PFSK-1 (cell line): ENCODE measurements around the gene ZNF581.

Experiments
- FOXP2 ChIP-seq: optimal IDR thresholded peaks from 2 replicates; pipeline ENCODE3; 2011; ENCODE audit warnings: borderline replicate concordance, control low read depth, inconsistent platforms; ENCODE audit not compliant: insufficient read depth; ENCODE audit errors: extremely low read length, extremely low read depth
- POLR2AphosphoS5 ChIP-seq: IDR thresholded peaks from 2 replicates; pipeline ENCODE4 v1.6.1; 2012; ENCODE audit warnings: low read depth, mild to moderate bottlenecking, control low read depth, low read length, moderate library complexity
- SIN3A ChIP-seq: IDR thresholded peaks from 2 replicates; pipeline ENCODE4 v1.6.1; 2012; ENCODE audit warnings: mild to moderate bottlenecking, low read length, moderate library complexity, borderline replicate concordance; ENCODE audit not compliant: insufficient read depth
- TAF1 ChIP-seq: IDR thresholded peaks from 2 replicates; pipeline ENCODE4 v1.6.1; 2012; ENCODE audit warnings: low read length, control low read depth, borderline replicate concordance; ENCODE audit not compliant: insufficient read depth
- TF ChIP-seq, protein P1 (sequence below), 2 experiments: IDR thresholded peaks; 2 replicates each; pipeline versions ENCODE4 v1.6.1 to v1.8.0; 2011 to 2012; ENCODE audit warnings: low read depth in 2 of 2, low read length in 2 of 2, control low read depth in 1 of 2, inconsistent platforms in 1 of 2, mild to moderate bottlenecking in 1 of 2, moderate library complexity in 1 of 2; ENCODE audit not compliant: insufficient read depth in 1 of 2

- TF ChIP-seq SIN3A (0 out of 2 replicates have a peak, but pooled peaks have one; percentile 13), POLR2AphosphoS5 (peak; percentile 53), TAF1 (no peak), FOXP2 (peak; percentile 31)
- TF ChIP-seq, protein P1, sequence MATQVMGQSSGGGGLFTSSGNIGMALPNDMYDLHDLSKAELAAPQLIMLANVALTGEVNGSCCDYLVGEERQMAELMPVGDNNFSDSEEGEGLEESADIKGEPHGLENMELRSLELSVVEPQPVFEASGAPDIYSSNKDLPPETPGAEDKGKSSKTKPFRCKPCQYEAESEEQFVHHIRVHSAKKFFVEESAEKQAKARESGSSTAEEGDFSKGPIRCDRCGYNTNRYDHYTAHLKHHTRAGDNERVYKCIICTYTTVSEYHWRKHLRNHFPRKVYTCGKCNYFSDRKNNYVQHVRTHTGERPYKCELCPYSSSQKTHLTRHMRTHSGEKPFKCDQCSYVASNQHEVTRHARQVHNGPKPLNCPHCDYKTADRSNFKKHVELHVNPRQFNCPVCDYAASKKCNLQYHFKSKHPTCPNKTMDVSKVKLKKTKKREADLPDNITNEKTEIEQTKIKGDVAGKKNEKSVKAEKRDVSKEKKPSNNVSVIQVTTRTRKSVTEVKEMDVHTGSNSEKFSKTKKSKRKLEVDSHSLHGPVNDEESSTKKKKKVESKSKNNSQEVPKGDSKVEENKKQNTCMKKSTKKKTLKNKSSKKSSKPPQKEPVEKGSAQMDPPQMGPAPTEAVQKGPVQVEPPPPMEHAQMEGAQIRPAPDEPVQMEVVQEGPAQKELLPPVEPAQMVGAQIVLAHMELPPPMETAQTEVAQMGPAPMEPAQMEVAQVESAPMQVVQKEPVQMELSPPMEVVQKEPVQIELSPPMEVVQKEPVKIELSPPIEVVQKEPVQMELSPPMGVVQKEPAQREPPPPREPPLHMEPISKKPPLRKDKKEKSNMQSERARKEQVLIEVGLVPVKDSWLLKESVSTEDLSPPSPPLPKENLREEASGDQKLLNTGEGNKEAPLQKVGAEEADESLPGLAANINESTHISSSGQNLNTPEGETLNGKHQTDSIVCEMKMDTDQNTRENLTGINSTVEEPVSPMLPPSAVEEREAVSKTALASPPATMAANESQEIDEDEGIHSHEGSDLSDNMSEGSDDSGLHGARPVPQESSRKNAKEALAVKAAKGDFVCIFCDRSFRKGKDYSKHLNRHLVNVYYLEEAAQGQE (IDR thresholded peaks at IDR 0.05; ENCODE audit: insufficient read depth in 1 of 2, low read depth in 2 of 2, low read length in 2 of 2), result no peak; a peak in 1 of 4 replicates
Observed at GRCh38 chr19:55599468-55599841, 44.0 kb upstream of the ZNF581 start, which contains the start of gene FIZ1.
